ENCODE measurements around the gene AFAP1L1. TPM values are rescaled to one million over a fixed set of nuclear protein-coding genes. Genes with fewer than 3 reads are reported as not detected.

The AFAP1L1 gene
- total and polyA plus RNA-seq, 2 donors (not counting 3 experiments of a cell fraction or from before 2014, with no cell fraction given) = 7.9 to 73.2 TPM

DNA sequence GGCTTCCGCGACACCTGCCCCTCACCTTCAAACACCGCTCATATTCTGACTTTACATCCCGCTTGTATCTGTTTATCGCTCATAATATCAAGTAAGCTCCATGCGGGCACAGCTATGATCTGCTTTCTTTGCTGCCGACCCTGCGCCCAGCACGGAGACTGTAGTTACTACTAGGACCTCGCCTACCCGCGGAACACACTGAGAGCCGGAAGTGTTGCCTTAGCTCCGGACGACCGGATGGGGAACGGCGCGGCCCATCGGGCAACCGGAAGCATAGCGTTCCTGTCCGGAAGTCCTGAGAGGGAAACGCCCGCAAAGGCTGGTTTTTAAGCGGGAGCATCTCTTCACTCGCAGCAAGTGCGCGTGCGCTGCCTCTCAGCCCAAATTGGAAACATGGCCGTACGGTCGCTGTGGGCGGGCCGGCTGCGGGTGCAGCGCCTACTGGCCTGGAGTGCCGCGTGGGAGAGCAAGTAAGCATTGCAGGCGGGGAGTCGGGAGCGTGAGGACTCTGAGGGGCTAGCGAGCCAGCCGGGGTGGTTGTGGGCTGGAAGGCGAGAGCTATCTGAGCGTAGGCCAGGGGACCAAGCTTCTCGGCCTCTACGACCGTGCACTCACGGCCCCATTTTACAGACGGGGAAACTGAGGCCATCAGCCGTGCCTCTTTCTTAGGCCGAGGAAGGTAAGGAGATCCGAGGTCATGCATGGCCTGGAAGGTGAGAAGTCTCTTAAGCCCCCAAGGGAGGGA is 73.7 kb downstream of the AFAP1L1 start, which contains the start of gene GRPEL2:
TSS of gene GRPEL2 (plus strand) at position 353 of the 745 bp plus-strand sequence. CDS start at position 394, 41 bp downstream.
- no TSS peak for BruUV-seq (replicated peaks)
- Histone ChIP-seq H3K9me1 (replicated peaks; ENCODE audit: control insufficient read depth, extremely low read depth, insufficient read depth, low read length) (no peaks in the 10 kb centered on the region), H3K79me2 (ENCODE audit: control insufficient read depth, insufficient read depth, low read length) (peaks cover 40% of the 10 kb centered on the region), H3K9me3 (replicated peaks; ENCODE audit: control insufficient read depth, insufficient read depth, low read length) (no peaks in the 10 kb centered on the region), H2AFZ (ENCODE audit: low read depth, low read length) (peak within 1 kb of the TSS; percentile 43), H3K4me2 (ENCODE audit: insufficient read depth, low read length) (peak within 1 kb of the TSS; percentile 98), H4K20me1 (replicated peaks; ENCODE audit: control insufficient read depth, extremely low read depth, insufficient read depth, low read length) (no peaks in the 10 kb centered on the region), H3K4me3 (replicated peaks in 1 of 3; ENCODE audit: insufficient read depth in 1 of 3, low read depth in 1 of 3, low read length in 3 of 3) (peak within 1 kb of the TSS; percentile 59 to 90 (median 63)), H3K9ac (replicated peaks; ENCODE audit: extremely low read depth, insufficient read depth, low read length) (peak within 1 kb of the TSS; percentile 87), H3K4me1 (ENCODE audit: control insufficient read depth, extremely low read depth, insufficient read depth, low read length) (peaks cover 42% of the 10 kb centered on the region), H3K27ac (ENCODE audit: insufficient read depth, low read depth, low read length) (peak within 1 kb of the TSS; percentile 71), H3K27me3 (ENCODE audit: control insufficient read depth in 2 of 2, insufficient read depth in 2 of 2, low read length in 2 of 2) (no peaks in the 10 kb centered on the region), H3K36me3 (ENCODE audit: control insufficient read depth in 2 of 2, extremely low read depth in 1 of 2, insufficient read depth in 2 of 2, low read length in 2 of 2) (peaks cover 7 to 8% of the 10 kb centered on the region in 2 experiments)
- ChIA-PET CTCF (interaction anchor here (0.9 to 3.2 kb wide), 14 partner anchors 8 to 80 kb away, joined by 3 to 16 read pairs (median 6); partner anchors contain the start of gene PCYOX1L), POLR2A (interaction anchor here (1.1 to 1.3 kb wide), 2 partner anchors 24 to 25 kb away, joined by 3 read pairs; no protein-coding TSS in a partner anchor)
- DNase-seq (ENCODE audit: low read depth, low spot score) (peak; percentile 85), FAIRE-seq (peak; percentile 88)
- TF ChIP-seq POLR2AphosphoS5 (IDR thresholded peaks at IDR 0.05; ENCODE audit: insufficient read depth, low read depth, low read length) (peak; percentile 90), GATA2 (IDR thresholded peaks at IDR 0.05; ENCODE audit: insufficient read depth, insufficient read length, low read depth, low read length) (peak; percentile 27), POLR2A (IDR thresholded peaks at IDR 0.05; ENCODE audit: low read depth, low read length) (peak; percentile 83)
- TF ChIP-seq, protein P1, sequence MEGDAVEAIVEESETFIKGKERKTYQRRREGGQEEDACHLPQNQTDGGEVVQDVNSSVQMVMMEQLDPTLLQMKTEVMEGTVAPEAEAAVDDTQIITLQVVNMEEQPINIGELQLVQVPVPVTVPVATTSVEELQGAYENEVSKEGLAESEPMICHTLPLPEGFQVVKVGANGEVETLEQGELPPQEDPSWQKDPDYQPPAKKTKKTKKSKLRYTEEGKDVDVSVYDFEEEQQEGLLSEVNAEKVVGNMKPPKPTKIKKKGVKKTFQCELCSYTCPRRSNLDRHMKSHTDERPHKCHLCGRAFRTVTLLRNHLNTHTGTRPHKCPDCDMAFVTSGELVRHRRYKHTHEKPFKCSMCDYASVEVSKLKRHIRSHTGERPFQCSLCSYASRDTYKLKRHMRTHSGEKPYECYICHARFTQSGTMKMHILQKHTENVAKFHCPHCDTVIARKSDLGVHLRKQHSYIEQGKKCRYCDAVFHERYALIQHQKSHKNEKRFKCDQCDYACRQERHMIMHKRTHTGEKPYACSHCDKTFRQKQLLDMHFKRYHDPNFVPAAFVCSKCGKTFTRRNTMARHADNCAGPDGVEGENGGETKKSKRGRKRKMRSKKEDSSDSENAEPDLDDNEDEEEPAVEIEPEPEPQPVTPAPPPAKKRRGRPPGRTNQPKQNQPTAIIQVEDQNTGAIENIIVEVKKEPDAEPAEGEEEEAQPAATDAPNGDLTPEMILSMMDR (IDR thresholded peaks at IDR 0.05; ENCODE audit: extremely low read depth in 1 of 2, insufficient read depth in 1 of 2, low read depth in 1 of 2, low read length in 2 of 2) = no peak
- dilution Hi-C loops (cut with MboI; ENCODE audit: extremely low pct_ligation_motif_present, low sequenced_read_pairs) (no loop called here), intact Hi-C loops (cut with micrococcal nuclease) (loop anchor here (1.0 to 10.0 kb wide), 7 partner anchors 11 to 211 kb away; partner anchors contain the start of gene AFAP1L1)
